DND-41 (cell line): Measurements from ENCODE around the gene ACTN1.

ENCODE experiments used
- ATAC-seq: fragments of 200-7000 bp; cut with Tn5 transposase; 3 replicates; pipeline ENCODE4 v1.9.1; 2021; ENCODE audit warnings: low read depth; ENCODE audit not compliant: insufficient read depth
- DNase-seq: peaks from one replicate; pipeline ENCODE4 v3.0.0-alpha.2; 2020
- H2AFZ ChIP-seq: 2 replicates; pipeline ENCODE4 v1.6.0; 2012; ENCODE audit warnings: low read depth, low read length
- H3K27ac ChIP-seq: 2 replicates; pipeline ENCODE4 v1.5.1; 2012; ENCODE audit warnings: low read length, inconsistent platforms
- H3K27me3 ChIP-seq: fragments of 200-600 bp; sonication (generic); 2 replicates; pipeline ENCODE4 v1.6.0; 2012; ENCODE audit warnings: low read length, mild to moderate bottlenecking, inconsistent platforms; ENCODE audit not compliant: insufficient read depth, poor library complexity
- H3K36me3 ChIP-seq: 2 replicates; pipeline ENCODE4 v1.5.1; 2012; ENCODE audit warnings: low read length, inconsistent platforms; ENCODE audit not compliant: insufficient read depth
- H3K4me1 ChIP-seq: 2 replicates; pipeline ENCODE4 v1.5.1; 2012; ENCODE audit warnings: mild to moderate bottlenecking, low read length; ENCODE audit not compliant: insufficient read depth
- H3K4me2 ChIP-seq: 2 replicates; pipeline ENCODE4 v1.6.0; 2012; ENCODE audit warnings: mild to moderate bottlenecking, moderate library complexity, low read length, inconsistent platforms; ENCODE audit not compliant: insufficient read depth
- H3K4me3 ChIP-seq, 2 experiments: fragments of 200-600 bp in 1 of 2; shearing (Covaris generic) in 1 of 2; 2 replicates each; pipeline ENCODE4 v1.5.1; 2012 to 2016; ENCODE audit warnings: inconsistent platforms in 2 of 2, low read length in 2 of 2, mild to moderate bottlenecking in 2 of 2, low read depth in 1 of 2, moderate library complexity in 1 of 2
- H3K79me2 ChIP-seq: 2 replicates; pipeline ENCODE4 v1.6.0; 2012; ENCODE audit warnings: low read length, inconsistent platforms; ENCODE audit not compliant: insufficient read depth
- H3K9ac ChIP-seq: 2 replicates; pipeline ENCODE4 v1.6.0; 2012; ENCODE audit warnings: low read depth, mild to moderate bottlenecking, inconsistent platforms, low read length, moderate library complexity
- H3K9me3 ChIP-seq: 2 replicates; pipeline ENCODE4 v1.5.1; 2012; ENCODE audit warnings: low read length, moderate library complexity, mild to moderate bottlenecking, inconsistent platforms; ENCODE audit not compliant: insufficient read depth, severe bottlenecking
- H4K20me1 ChIP-seq: 2 replicates; pipeline ENCODE4 v1.6.0; 2012; ENCODE audit warnings: low read length; ENCODE audit not compliant: insufficient read depth
- EZH2 ChIP-seq: IDR thresholded peaks from 3 replicates; pipeline ENCODE4 v1.6.1; 2012; ENCODE audit warnings: borderline replicate concordance, low read depth, mild to moderate bottlenecking, moderate library complexity, low read length, inconsistent platforms; ENCODE audit not compliant: severe bottlenecking
- TF ChIP-seq, protein P1 (sequence below): IDR thresholded peaks from 2 replicates; pipeline ENCODE4 v1.5.1; 2012; ENCODE audit warnings: borderline replicate concordance, low read length, moderate library complexity, mild to moderate bottlenecking; ENCODE audit not compliant: poor library complexity, severe bottlenecking; ENCODE audit errors: extremely low read depth

The ACTN1 gene

DNA sequence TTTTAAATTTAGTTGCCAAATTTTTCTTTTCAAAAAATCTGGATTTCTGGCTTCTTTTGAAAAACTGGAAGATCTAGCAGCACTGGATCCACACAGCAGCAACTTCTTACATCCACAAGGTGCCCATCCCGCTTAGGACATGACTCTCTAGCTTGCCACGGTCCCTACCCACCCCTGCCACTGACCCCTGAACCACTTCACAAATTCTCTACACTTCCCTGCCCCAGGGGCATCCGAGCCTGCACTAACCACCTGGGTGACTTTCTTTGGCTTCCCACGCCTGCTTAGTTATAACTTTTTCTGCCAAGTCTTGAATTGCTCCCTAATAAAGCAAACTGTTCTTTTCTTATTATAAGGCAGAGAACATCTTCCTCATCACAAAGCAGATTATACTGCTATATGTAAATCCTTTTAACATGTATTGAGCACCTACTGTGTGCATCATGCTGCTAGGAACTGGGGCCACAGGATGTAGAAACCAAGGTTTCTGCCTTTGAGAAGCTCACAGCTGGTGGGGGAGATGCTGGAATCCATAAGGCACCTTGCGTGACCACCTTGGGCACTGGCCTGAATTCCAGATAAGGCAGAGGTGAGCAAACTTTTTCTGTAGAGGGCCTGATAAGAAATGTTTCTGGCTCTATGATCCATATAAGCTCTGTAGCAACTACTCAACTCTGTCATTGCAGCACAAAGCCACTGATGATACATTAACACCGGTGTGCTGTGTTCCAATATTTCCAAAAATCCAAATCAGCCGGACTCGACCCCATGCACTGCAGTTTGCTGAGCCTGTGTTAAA, 59.8 kb downstream of the ACTN1 start:
- Histone ChIP-seq H2AFZ (no peak overlapping the region), H3K27ac (no peak overlapping the region), H3K9me3 (no peaks in the 10 kb centered on the region), H3K79me2 (0 out of 2 replicates have a peak, but pooled peaks cover 8% of the 10 kb centered on the region), H3K4me1 (no peaks in the 10 kb centered on the region), H3K9ac (no peak overlapping the region), H3K4me3 (no peak overlapping the region), H3K27me3 (no peaks in the 10 kb centered on the region), H3K36me3 (peaks cover 85% of the 10 kb centered on the region), H3K4me2 (no peak overlapping the region), H4K20me1 (peaks cover 22% of the 10 kb centered on the region; the same call in 1 of the 2 replicates)
- ATAC-seq, result no peak
- DNase-seq, result no peak
- TF ChIP-seq, protein P1, sequence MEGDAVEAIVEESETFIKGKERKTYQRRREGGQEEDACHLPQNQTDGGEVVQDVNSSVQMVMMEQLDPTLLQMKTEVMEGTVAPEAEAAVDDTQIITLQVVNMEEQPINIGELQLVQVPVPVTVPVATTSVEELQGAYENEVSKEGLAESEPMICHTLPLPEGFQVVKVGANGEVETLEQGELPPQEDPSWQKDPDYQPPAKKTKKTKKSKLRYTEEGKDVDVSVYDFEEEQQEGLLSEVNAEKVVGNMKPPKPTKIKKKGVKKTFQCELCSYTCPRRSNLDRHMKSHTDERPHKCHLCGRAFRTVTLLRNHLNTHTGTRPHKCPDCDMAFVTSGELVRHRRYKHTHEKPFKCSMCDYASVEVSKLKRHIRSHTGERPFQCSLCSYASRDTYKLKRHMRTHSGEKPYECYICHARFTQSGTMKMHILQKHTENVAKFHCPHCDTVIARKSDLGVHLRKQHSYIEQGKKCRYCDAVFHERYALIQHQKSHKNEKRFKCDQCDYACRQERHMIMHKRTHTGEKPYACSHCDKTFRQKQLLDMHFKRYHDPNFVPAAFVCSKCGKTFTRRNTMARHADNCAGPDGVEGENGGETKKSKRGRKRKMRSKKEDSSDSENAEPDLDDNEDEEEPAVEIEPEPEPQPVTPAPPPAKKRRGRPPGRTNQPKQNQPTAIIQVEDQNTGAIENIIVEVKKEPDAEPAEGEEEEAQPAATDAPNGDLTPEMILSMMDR, result no peak
- TF ChIP-seq EZH2, result no peak

DNA sequence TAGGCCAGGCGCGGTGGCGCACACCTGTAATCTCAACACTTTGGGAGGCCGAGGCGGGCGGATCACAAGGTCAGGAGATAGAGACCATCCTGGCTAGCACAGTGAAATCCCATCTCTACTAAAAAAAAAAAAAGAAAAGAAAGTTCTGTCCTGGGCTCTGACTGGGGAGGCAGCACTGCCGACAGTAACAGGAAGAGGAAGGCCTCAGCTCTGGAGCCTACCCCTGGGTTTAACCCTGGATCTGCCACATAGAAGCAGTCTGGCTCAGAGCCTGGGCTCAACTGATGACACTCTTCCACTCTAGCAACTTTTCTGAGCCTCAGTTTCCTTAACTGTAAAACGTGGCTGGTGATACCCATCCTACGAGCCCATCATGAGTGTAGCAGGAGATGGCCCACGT, 60.5 kb downstream of the ACTN1 start:
- no peaks in the 10 kb centered on the region for H3K4me1 ChIP-seq
- no peak for ATAC-seq

DNA sequence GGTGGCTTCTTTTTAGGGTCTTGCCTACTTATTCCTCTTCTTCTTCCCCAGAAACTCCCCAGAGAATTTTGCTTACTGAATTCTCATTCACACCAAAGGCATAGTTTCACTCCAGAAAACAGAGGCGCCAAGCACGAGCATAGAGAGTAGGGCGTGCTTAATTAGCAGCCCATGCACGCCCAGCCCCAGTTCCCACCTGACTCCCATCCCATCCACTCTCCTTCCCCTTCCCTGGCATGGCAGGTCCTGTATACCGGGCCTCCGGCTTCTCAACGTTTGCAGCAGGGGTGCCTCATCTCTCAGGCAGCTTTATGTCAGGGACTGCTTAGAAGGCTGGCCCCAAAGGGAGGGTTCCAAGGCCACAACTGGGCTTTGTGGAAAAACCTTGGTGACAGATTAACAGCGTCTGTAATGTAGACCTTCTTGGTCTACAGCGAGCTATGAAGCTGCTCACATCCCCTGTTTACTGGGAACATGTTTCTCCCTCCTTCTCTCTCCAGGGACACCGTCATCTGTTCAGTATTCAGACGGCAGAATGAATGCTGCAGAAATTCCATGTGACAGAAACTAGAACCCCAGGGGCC, 62.7 kb downstream of the ACTN1 start:
- Histone ChIP-seq H3K4me2 (no peak overlapping the region), H3K79me2 (0 out of 2 replicates have a peak, but pooled peaks cover 3% of the 10 kb centered on the region), H3K9ac (no peak overlapping the region), H2AFZ (no peak overlapping the region), H3K36me3 (peaks cover 86% of the 10 kb centered on the region), H3K4me1 (no peaks in the 10 kb centered on the region; the same call in 1 of the 2 replicates), H3K9me3 (no peaks in the 10 kb centered on the region), H3K27ac (no peak overlapping the region), H3K27me3 (no peaks in the 10 kb centered on the region), H3K4me3 (no peak overlapping the region), H4K20me1 (peaks cover 19% of the 10 kb centered on the region)
- DNase-seq (no peak), ATAC-seq (no peak)
- no peak for TF ChIP-seq EZH2
- TF ChIP-seq, protein P1, result no peak

More for the DNA sequence above, 60.5 kb downstream of the ACTN1 start:
- Histone ChIP-seq H3K27ac (no peak overlapping the region), H3K27me3 (no peaks in the 10 kb centered on the region), H2AFZ (no peak overlapping the region), H3K9me3 (no peaks in the 10 kb centered on the region), H3K4me3 (no peak overlapping the region), H3K4me2 (no peak overlapping the region), H4K20me1 (peaks cover 24% of the 10 kb centered on the region; the same call in 1 of the 2 replicates), H3K36me3 (peaks cover 83% of the 10 kb centered on the region), H3K79me2 (0 out of 2 replicates have a peak, but pooled peaks cover 8% of the 10 kb centered on the region), H3K9ac (no peak overlapping the region)
- DNase-seq, result no peak
- no peak for TF ChIP-seq EZH2
- TF ChIP-seq, protein P1, result no peak
